Panc1 (cell line): Measurements from ENCODE around the gene CLEC4A.
"Not testable (repeated sequence)": the region's sequence is repeated elsewhere in the genome, so short reads cannot be mapped to it uniquely, and the experiment has no call there.

Source experiments
- CTCF ChIP-seq: fragments of 450-650 bp; IDR thresholded peaks from 2 replicates; pipeline ENCODE4 v1.5.1; 2017; ENCODE audit warnings: mild to moderate bottlenecking
- POLR2AphosphoS5 ChIP-seq: IDR thresholded peaks from 2 replicates; pipeline ENCODE4 v1.6.1; 2012; ENCODE audit warnings: mild to moderate bottlenecking, low read depth, low read length, moderate library complexity

- not testable (repeated sequence) for TF ChIP-seq CTCF, POLR2AphosphoS5
These were observed 59.5 kb downstream of the CLEC4A start for GRCh38 chr12:8182923-8183322.
